IMR-90 (cell line): ENCODE measurements around the gene BCAT1. TPM values are rescaled to one million over a fixed set of nuclear protein-coding genes. Genes with fewer than 3 reads are reported as not detected.
A peak's percentile ranks its signal among the peaks of the same experiment; 100 is the strongest.

Source experiments
- ATAC-seq: fragments of 200-7000 bp; cut with Tn5 transposase; 2 replicates; pipeline ENCODE4 v1.9.1; 2020; ENCODE audit warnings: low read depth, mild to moderate bottlenecking, moderate library complexity
- BruUV-seq: library from RNA; stranded (reverse); fragments of 400-500 nt; replicated peaks from 2 replicates; lab custom pipeline; 2021; lab: Mats Ljungman, UMichigan
- CTCF ChIA-PET: fragments of 300-600 bp; formaldehyde crosslinking; extraction: SDS; loops from one replicate; lab custom pipeline; 2021; ENCODE audit warnings: antibody characterized with exemption; lab: Yijun Ruan, JAX
- POLR2A ChIA-PET: fragments of 300-600 bp; sonication (Branson Sonifier 250); formaldehyde crosslinking; loops from one replicate; lab custom pipeline; 2022; ENCODE audit warnings: antibody characterized with exemption; ENCODE audit not compliant: unreplicated experiment; lab: Charles Lee
- DNase-seq: peaks from one replicate; pipeline ENCODE4 v3.0.0; 2013
- H2AFZ ChIP-seq: replicated peaks from 2 replicates; pipeline ENCODE3; 2013; ENCODE audit warnings: low read length, mild to moderate bottlenecking; ENCODE audit not compliant: poor library complexity
- H2AK5ac ChIP-seq: 2 replicates; pipeline ENCODE4 v1.6.1; 2013; ENCODE audit warnings: low read depth, low read length, inconsistent platforms
- H2AK9ac ChIP-seq: replicated peaks from 2 replicates; pipeline ENCODE3; 2013; ENCODE audit warnings: mild to moderate bottlenecking, low read depth, low read length, moderate library complexity; ENCODE audit not compliant: poor library complexity
- H2BK120ac ChIP-seq: 2 replicates; pipeline ENCODE4 v1.6.1; 2013; ENCODE audit warnings: low read depth, low read length, inconsistent platforms
- H2BK15ac ChIP-seq: 3 replicates; pipeline ENCODE4 v1.6.1; 2013; ENCODE audit warnings: low read depth, low read length, inconsistent platforms
- H2BK20ac ChIP-seq: 2 replicates; pipeline ENCODE4 v1.6.1; 2013; ENCODE audit warnings: low read depth, mild to moderate bottlenecking, inconsistent platforms, low read length, moderate library complexity
- H2BK5ac ChIP-seq: 2 replicates; pipeline ENCODE4 v1.6.1; 2013; ENCODE audit warnings: mild to moderate bottlenecking, low read depth, low read length, inconsistent platforms; ENCODE audit not compliant: poor library complexity, severe bottlenecking
- H3K14ac ChIP-seq: replicated peaks from 2 replicates; pipeline ENCODE4 v1.6.1; 2013; ENCODE audit warnings: low read depth, low read length, inconsistent platforms
- H3K18ac ChIP-seq: 2 replicates; pipeline ENCODE4 v1.6.1; 2013; ENCODE audit warnings: low read depth, low read length, control low read depth
- H3K23ac ChIP-seq: 2 replicates; pipeline ENCODE4 v1.6.1; 2013; ENCODE audit warnings: low read depth, low read length, inconsistent platforms
- H3K27ac ChIP-seq: 2 replicates; pipeline ENCODE4 v1.5.1; 2013; ENCODE audit warnings: mild to moderate bottlenecking, control low read depth, low read length; ENCODE audit not compliant: insufficient read depth
- H3K27me3 ChIP-seq: 2 replicates; pipeline ENCODE4 v1.6.1; 2013; ENCODE audit warnings: low read length; ENCODE audit not compliant: control insufficient read depth, insufficient read depth
- H3K36me3 ChIP-seq: 2 replicates; pipeline ENCODE4 v1.6.1; 2013; ENCODE audit warnings: low read length, mixed read lengths; ENCODE audit not compliant: control insufficient read depth, insufficient read depth
- H3K4ac ChIP-seq: 2 replicates; pipeline ENCODE4 v1.6.1; 2013; ENCODE audit warnings: low read depth, low read length, inconsistent platforms
- H3K4me1 ChIP-seq: 2 replicates; pipeline ENCODE4 v1.6.1; 2013; ENCODE audit warnings: low read length, mixed read lengths; ENCODE audit not compliant: control insufficient read depth, insufficient read depth
- H3K4me2 ChIP-seq: 2 replicates; pipeline ENCODE4 v1.6.1; 2013; ENCODE audit warnings: low read depth, mild to moderate bottlenecking, control low read depth, low read length, moderate library complexity
- H3K4me3 ChIP-seq: 2 replicates; pipeline ENCODE4 v1.5.1; 2013; ENCODE audit warnings: low read depth, mild to moderate bottlenecking, control low read depth, low read length, moderate library complexity; ENCODE audit not compliant: insufficient read depth
- H3K56ac ChIP-seq: 2 replicates; pipeline ENCODE4 v1.6.1; 2013; ENCODE audit warnings: low read length, inconsistent platforms; ENCODE audit not compliant: insufficient read depth; ENCODE audit errors: extremely low read depth
- H3K79me1 ChIP-seq, 2 experiments: 2 replicates each; pipeline ENCODE4 v1.6.1; 2013; ENCODE audit warnings: low read length in 2 of 2, inconsistent platforms in 1 of 2, low read depth in 1 of 2
- H3K9ac ChIP-seq: 2 replicates; pipeline ENCODE4 v1.6.1; 2013; ENCODE audit warnings: low read depth, low read length, control low read depth
- H3K9me1 ChIP-seq: 2 replicates; pipeline ENCODE4 v1.6.1; 2013; ENCODE audit warnings: low read length, inconsistent platforms; ENCODE audit not compliant: insufficient read depth
- H3K9me3 ChIP-seq: 2 replicates; pipeline ENCODE4 v1.6.1; 2013; ENCODE audit warnings: low read length; ENCODE audit not compliant: control insufficient read depth, insufficient read depth
- H4K20me1 ChIP-seq: 2 replicates; pipeline ENCODE4 v1.6.1; 2013; ENCODE audit warnings: low read length, inconsistent platforms; ENCODE audit not compliant: insufficient read depth
- H4K5ac ChIP-seq: 2 replicates; pipeline ENCODE4 v1.6.1; 2013; ENCODE audit warnings: mild to moderate bottlenecking, low read depth, low read length, control low read depth
- H4K8ac ChIP-seq, 2 experiments: 2 replicates each; pipeline ENCODE4 v1.6.1; 2013; ENCODE audit warnings: low read depth in 2 of 2, low read length in 2 of 2, control low read depth in 1 of 2, inconsistent platforms in 1 of 2
- H4K91ac ChIP-seq: 2 replicates; pipeline ENCODE4 v1.6.1; 2013; ENCODE audit warnings: low read depth, low read length, inconsistent platforms; ENCODE audit not compliant: insufficient read depth
- FOS ChIP-seq: fragments of 150-350 bp; IDR thresholded peaks from 2 replicates; pipeline ENCODE4 v1.6.1; 2016; ENCODE audit warnings: low read depth, low read length
- RAD21 ChIP-seq: IDR thresholded peaks from 2 replicates; pipeline ENCODE4 v1.6.1; 2012; ENCODE audit warnings: low read length, improper control_type of control experiment
- RFX5 ChIP-seq: IDR thresholded peaks from 2 replicates; pipeline ENCODE4 v1.8.0; 2012; ENCODE audit warnings: low read depth, mild to moderate bottlenecking, low read length, moderate library complexity
- WGBS, 2 experiments: methylation state at CpG; one replicate each; pipeline versions ENCODE4 v1.1.5 to v1.1.7; 2013; ENCODE audit warnings: missing lambda C conversion rate in 2 of 2; ENCODE audit not compliant: insufficient read length in 1 of 2; ENCODE audit errors: extremely low coverage in 2 of 2; 5-methylcytosine and 5-hydroxymethylcytosine counted together
- dilution Hi-C: fragments of 300-500 bp; cut with HindIII; formaldehyde crosslinking; loops from one replicate; pipeline ENCODE4 v1.14.3; 2018; ENCODE audit warnings: low sequenced_read_pairs; ENCODE audit not compliant: unreplicated experiment
- in situ Hi-C: fragments of 300-500 bp; cut with MboI; formaldehyde crosslinking; loops from 3 replicates; pipeline ENCODE4 v1.14.3; 2019; ENCODE audit warnings: low sequenced_read_pairs, inconsistent platforms, mixed read lengths
- intact Hi-C: fragments of 100-400 bp; cut with micrococcal nuclease; formaldehyde crosslinking; loops from 2 replicates; pipeline ENCODE4 v1.10.0; 2022
- polyA plus RNA-seq, 3 experiments: library from polyadenylated mRNA; depleted of rRNA; stranded (reverse); fragments of >200 nt; gene quantifications; 2 replicates each; pipeline ENCODE4 v1.2.3, GENCODE V29; 2012; ENCODE audit warnings: low replicate concordance in 1 of 3
- total RNA-seq: library from RNA; depleted of rRNA; stranded (reverse); fragments of >200 nt; gene quantifications from 2 replicates; pipeline ENCODE4 v1.2.3, GENCODE V29; 2012

Gene BCAT1
- total and polyA plus RNA-seq, 2 of the 4 experiments (the other 2 are of a cell fraction): 30.4 to 683 TPM

DNA sequence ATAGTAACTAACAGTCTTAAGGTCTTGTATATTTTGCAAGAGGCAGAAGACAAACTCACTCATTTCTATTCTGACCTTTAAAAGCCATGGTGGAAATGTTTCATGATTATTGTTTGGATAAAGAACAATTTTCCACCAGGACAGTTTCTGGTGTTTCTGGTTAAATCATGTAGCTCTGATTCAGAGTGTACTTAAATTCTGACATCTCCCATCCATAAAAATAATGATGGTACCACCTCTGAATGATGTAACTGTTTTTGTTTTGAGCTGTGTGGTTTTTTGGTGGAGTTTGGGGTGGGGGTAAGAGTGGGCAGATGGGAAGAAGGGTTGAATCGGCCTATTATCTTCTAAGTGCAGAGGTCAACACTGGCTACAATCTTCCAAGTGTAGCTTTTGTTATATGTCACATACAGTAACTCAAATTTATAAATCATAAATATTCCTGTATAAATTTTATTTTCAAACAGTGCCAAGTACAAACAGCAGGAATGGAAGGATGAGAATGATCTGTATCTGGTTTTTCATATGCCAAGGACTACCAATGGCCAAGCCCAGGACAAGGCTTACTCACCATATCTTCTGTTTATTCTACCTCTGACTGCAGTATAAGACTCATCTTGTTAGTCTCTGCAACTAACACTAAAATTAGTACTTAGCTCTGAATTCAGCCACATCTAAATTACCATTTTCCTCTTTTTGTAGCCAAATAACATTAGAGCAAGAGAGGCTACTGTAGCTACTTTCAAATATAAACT is 108.7 kb downstream of the BCAT1 start:
- Histone ChIP-seq H3K79me1 (peaks cover 21 to 49% of the 10 kb centered on the region in 2 experiments; a peak in 3 of 4 replicates), H3K18ac (peak overlapping the region; percentile 66; the same call in 1 of the 2 replicates), H3K56ac (no peak overlapping the region), H4K20me1 (peaks cover 22% of the 10 kb centered on the region; the same call in 1 of the 2 replicates), H3K4me3 (no peak overlapping the region), H3K4ac (no peak overlapping the region), H3K23ac (no peak overlapping the region), H3K9me3 (no peaks in the 10 kb centered on the region), H3K9ac (no peak overlapping the region), H2AK9ac (no peak overlapping the region), H3K9me1 (peaks cover 13% of the 10 kb centered on the region), H4K8ac (no peak overlapping the region), H2AK5ac (no peak overlapping the region), H2BK5ac (peak overlapping the region; percentile 59), H2BK120ac (no peak overlapping the region), H4K5ac (no peak overlapping the region), H2BK20ac (no peak overlapping the region), H4K91ac (no peak overlapping the region), H3K14ac (no peak overlapping the region), H3K4me1 (peaks cover 12% of the 10 kb centered on the region), H2BK15ac (no peak overlapping the region), H3K27me3 (no peaks in the 10 kb centered on the region), H2AFZ (no peak overlapping the region), H3K4me2 (peak overlapping the region; percentile 17; the same call in 1 of the 2 replicates), H3K27ac (no peak overlapping the region; the same call in 1 of the 2 replicates), H3K36me3 (peaks cover 17% of the 10 kb centered on the region)
- intact Hi-C loops (no loop called here), dilution Hi-C loops (no loop called here), in situ Hi-C loops (loop anchor here (5.0 kb wide), 1 partner anchor 107 kb away; the partner anchor contains the start of gene BCAT1)
- no TSS peak for BruUV-seq
- ATAC-seq: peak; percentile 83
- ChIA-PET CTCF (interaction anchor here (0.8 to 1.1 kb wide), 3 partner anchors 12 to 17 kb away, joined by 3 to 5 read pairs (median 3); no protein-coding TSS in a partner anchor), POLR2A (no interaction called here)
- no CpG with 5 or more reads among the region's 1 CpG for WGBS, 2 experiments
- peak; percentile 80 for DNase-seq
- TF ChIP-seq RFX5 (no peak), RAD21 (no peak), FOS (peak; percentile 36; the same call in 1 of the 2 replicates)
